ENCODE measurements around the gene GHRH. TPM values are rescaled to one million over a fixed set of nuclear protein-coding genes. Genes with fewer than 3 reads are reported as not detected.

The GHRH gene
- polyA plus RNA-seq, 2 of the 4 experiments (the other 2 are of a cell fraction), result not detected

DNA sequence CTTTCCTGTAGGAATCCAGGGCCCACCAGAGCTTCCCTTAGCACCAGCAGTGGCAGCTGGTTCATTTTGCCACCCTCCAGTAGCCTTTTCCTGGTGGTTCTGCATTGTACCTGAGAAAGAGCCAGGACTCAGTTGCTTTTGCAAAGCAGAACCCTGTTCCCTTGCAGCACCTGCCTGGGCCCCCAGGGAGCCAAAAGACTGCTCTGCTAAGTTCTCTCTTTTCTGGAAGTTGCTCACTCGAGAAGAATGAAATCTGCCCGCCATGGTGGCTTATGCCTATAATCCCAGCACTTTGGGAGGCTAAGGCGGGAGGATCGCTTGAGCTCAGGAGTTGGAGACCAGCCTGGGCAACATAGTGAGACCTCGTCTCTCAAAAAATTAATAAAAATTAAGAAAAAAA lies 24.0 kb downstream of the GHRH start (continued):
- TF ChIP-seq, protein P1, sequence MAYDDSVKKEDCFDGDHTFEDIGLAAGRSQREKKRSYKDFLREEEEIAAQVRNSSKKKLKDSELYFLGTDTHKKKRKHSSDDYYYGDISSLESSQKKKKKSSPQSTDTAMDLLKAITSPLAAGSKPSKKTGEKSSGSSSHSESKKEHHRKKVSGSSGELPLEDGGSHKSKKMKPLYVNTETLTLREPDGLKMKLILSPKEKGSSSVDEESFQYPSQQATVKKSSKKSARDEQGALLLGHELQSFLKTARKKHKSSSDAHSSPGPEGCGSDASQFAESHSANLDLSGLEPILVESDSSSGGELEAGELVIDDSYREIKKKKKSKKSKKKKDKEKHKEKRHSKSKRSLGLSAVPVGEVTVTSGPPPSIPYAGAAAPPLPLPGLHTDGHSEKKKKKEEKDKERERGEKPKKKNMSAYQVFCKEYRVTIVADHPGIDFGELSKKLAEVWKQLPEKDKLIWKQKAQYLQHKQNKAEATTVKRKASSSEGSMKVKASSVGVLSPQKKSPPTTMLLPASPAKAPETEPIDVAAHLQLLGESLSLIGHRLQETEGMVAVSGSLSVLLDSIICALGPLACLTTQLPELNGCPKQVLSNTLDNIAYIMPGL (CRISPR knock-in tag; IDR thresholded peaks at IDR 0.05; ENCODE audit: borderline replicate concordance), result no peak
- no peak for TF ChIP-seq ZSCAN20 (CRISPR knock-in tag; IDR thresholded peaks at IDR 0.05)
- TF ChIP-seq RFX5 (IDR thresholded peaks at IDR 0.05), result no peak
- no peak for TF ChIP-seq HEYL (CRISPR knock-in tag; IDR thresholded peaks at IDR 0.05)
- TF ChIP-seq ZC3H11A (IDR thresholded peaks at IDR 0.05), result no peak
- TF ChIP-seq MAZ (IDR thresholded peaks at IDR 0.05; ENCODE audit: borderline replicate concordance, low read depth, low read length), result no peak
- TF ChIP-seq, protein P2, sequence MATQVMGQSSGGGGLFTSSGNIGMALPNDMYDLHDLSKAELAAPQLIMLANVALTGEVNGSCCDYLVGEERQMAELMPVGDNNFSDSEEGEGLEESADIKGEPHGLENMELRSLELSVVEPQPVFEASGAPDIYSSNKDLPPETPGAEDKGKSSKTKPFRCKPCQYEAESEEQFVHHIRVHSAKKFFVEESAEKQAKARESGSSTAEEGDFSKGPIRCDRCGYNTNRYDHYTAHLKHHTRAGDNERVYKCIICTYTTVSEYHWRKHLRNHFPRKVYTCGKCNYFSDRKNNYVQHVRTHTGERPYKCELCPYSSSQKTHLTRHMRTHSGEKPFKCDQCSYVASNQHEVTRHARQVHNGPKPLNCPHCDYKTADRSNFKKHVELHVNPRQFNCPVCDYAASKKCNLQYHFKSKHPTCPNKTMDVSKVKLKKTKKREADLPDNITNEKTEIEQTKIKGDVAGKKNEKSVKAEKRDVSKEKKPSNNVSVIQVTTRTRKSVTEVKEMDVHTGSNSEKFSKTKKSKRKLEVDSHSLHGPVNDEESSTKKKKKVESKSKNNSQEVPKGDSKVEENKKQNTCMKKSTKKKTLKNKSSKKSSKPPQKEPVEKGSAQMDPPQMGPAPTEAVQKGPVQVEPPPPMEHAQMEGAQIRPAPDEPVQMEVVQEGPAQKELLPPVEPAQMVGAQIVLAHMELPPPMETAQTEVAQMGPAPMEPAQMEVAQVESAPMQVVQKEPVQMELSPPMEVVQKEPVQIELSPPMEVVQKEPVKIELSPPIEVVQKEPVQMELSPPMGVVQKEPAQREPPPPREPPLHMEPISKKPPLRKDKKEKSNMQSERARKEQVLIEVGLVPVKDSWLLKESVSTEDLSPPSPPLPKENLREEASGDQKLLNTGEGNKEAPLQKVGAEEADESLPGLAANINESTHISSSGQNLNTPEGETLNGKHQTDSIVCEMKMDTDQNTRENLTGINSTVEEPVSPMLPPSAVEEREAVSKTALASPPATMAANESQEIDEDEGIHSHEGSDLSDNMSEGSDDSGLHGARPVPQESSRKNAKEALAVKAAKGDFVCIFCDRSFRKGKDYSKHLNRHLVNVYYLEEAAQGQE (IDR thresholded peaks at IDR 0.05), result no peak
- TF ChIP-seq MAFK (IDR thresholded peaks at IDR 0.05; ENCODE audit: partially characterized antibody), result no peak

DNA sequence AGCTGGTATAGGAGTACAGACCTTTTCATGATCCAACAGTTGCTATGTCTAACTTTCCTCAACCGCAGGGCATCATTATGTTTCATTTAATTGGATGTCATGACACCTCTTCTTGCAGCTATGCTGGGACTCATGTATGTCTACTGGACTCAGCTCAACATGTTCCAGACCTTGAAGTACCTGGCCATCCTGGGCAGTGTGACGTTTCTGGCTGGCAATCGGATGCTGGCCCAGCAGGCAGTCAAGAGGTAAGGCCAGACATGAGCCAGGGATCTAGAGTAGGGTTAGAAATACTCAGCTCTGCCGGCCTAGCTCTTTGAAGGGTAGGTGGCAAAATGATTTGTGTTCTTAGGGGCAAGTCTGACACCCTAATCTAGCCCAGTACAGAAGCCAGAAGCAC lies 25.2 kb downstream of the GHRH start:
- 88% methylated on average over 4 of the region's 4 CpGs for WGBS (ENCODE audit: missing lambda C conversion rate)
- no peak overlapping the region for H3K4me3 ChIP-seq
- ChIA-PET CTCF (interaction anchor here (1.1 to 4.1 kb wide), 4 partner anchors 33 to 298 kb away, joined by 3 to 17 read pairs (median 6); no protein-coding TSS in a partner anchor), POLR2A (interaction anchor here (1.0 kb wide), 1 partner anchor 57 kb away, joined by 6 read pairs; the partner anchor contains the start of genes MROH8 and RPN2)
- H3K4me1 ChIP-seq, result no peaks in the 10 kb centered on the region
- H3K4me2 ChIP-seq, result no peak overlapping the region
- TF ChIP-seq, protein P3, sequence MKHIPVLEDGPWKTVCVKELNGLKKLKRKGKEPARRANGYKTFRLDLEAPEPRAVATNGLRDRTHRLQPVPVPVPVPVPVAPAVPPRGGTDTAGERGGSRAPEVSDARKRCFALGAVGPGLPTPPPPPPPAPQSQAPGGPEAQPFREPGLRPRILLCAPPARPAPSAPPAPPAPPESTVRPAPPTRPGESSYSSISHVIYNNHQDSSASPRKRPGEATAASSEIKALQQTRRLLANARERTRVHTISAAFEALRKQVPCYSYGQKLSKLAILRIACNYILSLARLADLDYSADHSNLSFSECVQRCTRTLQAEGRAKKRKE (CRISPR knock-in tag; IDR thresholded peaks at IDR 0.05; ENCODE audit: low read depth), result no peak
- TF ChIP-seq, protein P4, sequence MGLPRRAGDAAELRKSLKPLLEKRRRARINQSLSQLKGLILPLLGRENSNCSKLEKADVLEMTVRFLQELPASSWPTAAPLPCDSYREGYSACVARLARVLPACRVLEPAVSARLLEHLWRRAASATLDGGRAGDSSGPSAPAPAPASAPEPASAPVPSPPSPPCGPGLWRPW (IDR thresholded peaks at IDR 0.05), result no peak
- no peak for TF ChIP-seq EHMT2 (IDR thresholded peaks at IDR 0.05; ENCODE audit: low read depth)
- no peak for TF ChIP-seq EHF (CRISPR knock-in tag; IDR thresholded peaks at IDR 0.05)
- no peak for TF ChIP-seq RNF2 (IDR thresholded peaks at IDR 0.05; ENCODE audit: borderline replicate concordance, low read depth)
- no peak for TF ChIP-seq RCOR1 (IDR thresholded peaks at IDR 0.05; ENCODE audit: low read depth, low read length)
- TF ChIP-seq JUNB (IDR thresholded peaks at IDR 0.05), result no peak
- no peak for TF ChIP-seq ZNF302 (CRISPR knock-in tag; IDR thresholded peaks at IDR 0.05)
- TF ChIP-seq, protein P5, sequence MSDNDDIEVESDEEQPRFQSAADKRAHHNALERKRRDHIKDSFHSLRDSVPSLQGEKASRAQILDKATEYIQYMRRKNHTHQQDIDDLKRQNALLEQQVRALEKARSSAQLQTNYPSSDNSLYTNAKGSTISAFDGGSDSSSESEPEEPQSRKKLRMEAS (IDR thresholded peaks at IDR 0.05), result no peak
- TF ChIP-seq JUN (IDR thresholded peaks at IDR 0.05), result no peak
- no peak for TF ChIP-seq CHD2 (IDR thresholded peaks at IDR 0.05; ENCODE audit: low read length, partially characterized antibody)
- TF ChIP-seq RFX5 (IDR thresholded peaks at IDR 0.05), result no peak
- TF ChIP-seq HDAC2 (IDR thresholded peaks at IDR 0.05), result no peak
- TF ChIP-seq SMC3 (IDR thresholded peaks at IDR 0.05), result no peak
- no peak for DNase-seq (ENCODE audit: low read depth in 1 of 2, low spot score in 1 of 2)
- H3K27ac ChIP-seq, result no peak overlapping the region
- no peaks in the 10 kb centered on the region for H3K9me3 ChIP-seq
- ATAC-seq, result no peak
- no peak for FAIRE-seq
